ENCODE results near the gene DISP2. TPM values are rescaled to one million over a fixed set of nuclear protein-coding genes. Genes with fewer than 3 reads are reported as not detected.

Gene DISP2
- total and polyA plus RNA-seq, 8 donors: 0.15 to 10.1 (median 0.58) TPM; not detected in 1

- H3K36me3 ChIP-seq: no peaks in the 10 kb centered on the region
- TF ChIP-seq CTCF (IDR thresholded peaks at IDR 0.05) (no peak), POLR2A (IDR thresholded peaks at IDR 0.05) (no peak), EP300 (IDR thresholded peaks at IDR 0.05) (no peak), POLR2AphosphoS5 (IDR thresholded peaks at IDR 0.05) (no peak)
- no peak overlapping the region for H3K4me3 ChIP-seq
- intact Hi-C loops (cut with DNase I; ENCODE audit: low total_unique reads): loop anchor here (10.0 kb wide), 1 partner anchor 51 kb away; no protein-coding TSS in a partner anchor
- no peaks in the 10 kb centered on the region for H3K9me3 ChIP-seq
- peaks cover 0 to 5% (median 2%) of the 10 kb centered on the region in 3 donors for H3K27me3 ChIP-seq
- no peak for DNase-seq
- peaks cover 20 to 28% (median 24%) of the 10 kb centered on the region in 4 donors for H3K4me1 ChIP-seq
- WGBS, 5 donors: 71 to 86% (median 85%) methylated on average over 8 of the region's 8 CpGs
- no peak overlapping the region for H3K27ac ChIP-seq
Measured at GRCh38 chr15:40363611-40364010, 5.6 kb downstream of the DISP2 start.

GRCh38 chr15:40364251-40364650 is 6.2 kb downstream of the DISP2 start:
- Histone ChIP-seq H3K4me3 (no peak overlapping the region), H3K27ac (no peak overlapping the region), H3K27me3 (no peaks in the 10 kb centered on the region), H3K4me1 (peaks cover 17 to 25% (median 23%) of the 10 kb centered on the region in 4 donors), H3K9me3 (no peaks in the 10 kb centered on the region), H3K36me3 (no peaks in the 10 kb centered on the region)
- no peak for DNase-seq
- TF ChIP-seq POLR2AphosphoS5 (IDR thresholded peaks at IDR 0.05): no peak
- no peak for TF ChIP-seq POLR2A (IDR thresholded peaks at IDR 0.05)
- no peak for TF ChIP-seq CTCF (IDR thresholded peaks at IDR 0.05)
- TF ChIP-seq EP300 (IDR thresholded peaks at IDR 0.05): no peak
- intact Hi-C loops (cut with DNase I; ENCODE audit: low total_unique reads): loop anchor here (10.0 kb wide), 1 partner anchor 51 kb away; no protein-coding TSS in a partner anchor
- WGBS, 5 donors: 43 to 76% (median 64%) methylated on average over 4 to 6 of the region's 6 CpGs

GRCh38 chr15:40365016-40365415 is 7.0 kb downstream of the DISP2 start:
- Histone ChIP-seq H3K4me1 (peaks cover 17 to 25% (median 23%) of the 10 kb centered on the region in 4 donors), H3K27ac (no peak overlapping the region), H3K9me3 (no peaks in the 10 kb centered on the region), H3K4me3 (no peak overlapping the region), H3K27me3 (no peaks in the 10 kb centered on the region), H3K36me3 (no peaks in the 10 kb centered on the region)
- TF ChIP-seq POLR2AphosphoS5 (IDR thresholded peaks at IDR 0.05) (no peak), CTCF (IDR thresholded peaks at IDR 0.05) (no peak), POLR2A (IDR thresholded peaks at IDR 0.05) (no peak), EP300 (IDR thresholded peaks at IDR 0.05) (no peak)
- no peak for DNase-seq
- intact Hi-C loops (cut with DNase I; ENCODE audit: low total_unique reads): loop anchor here (10.0 kb wide), 1 partner anchor 50 kb away; no protein-coding TSS in a partner anchor
- 86 to 95% (median 91%) methylated on average over 4 to 5 of the region's 5 CpGs for WGBS, 5 donors

- Histone ChIP-seq H3K9me3 (no peaks in the 10 kb centered on the region), H3K4me1 (peaks cover 17 to 25% (median 23%) of the 10 kb centered on the region in 4 donors), H3K36me3 (no peaks in the 10 kb centered on the region), H3K4me3 (no peak overlapping the region), H3K27me3 (no peaks in the 10 kb centered on the region), H3K27ac (peak overlapping the region in 1 of 5 donors; percentile 79)
- WGBS, 5 donors: 85 to 94% (median 90%) methylated on average over 11 of the region's 11 CpGs
- TF ChIP-seq EP300 (IDR thresholded peaks at IDR 0.05) (no peak), POLR2A (IDR thresholded peaks at IDR 0.05) (no peak), CTCF (IDR thresholded peaks at IDR 0.05) (no peak), POLR2AphosphoS5 (IDR thresholded peaks at IDR 0.05) (no peak)
- intact Hi-C loops (cut with DNase I; ENCODE audit: low total_unique reads): loop anchor here (10.0 kb wide), 1 partner anchor 49 kb away; no protein-coding TSS in a partner anchor
- DNase-seq: no peak
Measured at GRCh38 chr15:40365624-40366456, 7.8 kb downstream of the DISP2 start.
